ENCODE results near the gene IQCH.
A peak's percentile ranks its signal among the peaks of the same experiment; 100 is the strongest.

Gene IQCH

GRCh38 chr15:67512140-67512539, 257.6 kb downstream of the IQCH start:
- no peak for TF ChIP-seq POLR2AphosphoS5 (IDR thresholded peaks at IDR 0.05; ENCODE audit: borderline replicate concordance, low read depth, low read length)
- TF ChIP-seq FOXP2 (optimal IDR thresholded peaks at IDR 0.05; ENCODE audit: control extremely low read depth, extremely low read length, insufficient read depth): no peak
- TF ChIP-seq EZH2 (IDR thresholded peaks at IDR 0.05): no peak
- Histone ChIP-seq H3K4me3 (no peak overlapping the region), H3K27ac (no peak overlapping the region), H3K9me3 (ENCODE audit: low read depth, low read length) (no peaks in the 10 kb centered on the region), H3K9ac (ENCODE audit: insufficient read length) (no peak overlapping the region), H3K36me3 (ENCODE audit: insufficient read depth, low read length) (no peaks in the 10 kb centered on the region)
- no peak for DNase-seq (ENCODE audit: low read depth, low spot score)

- no peak for TF ChIP-seq FOXP2 (optimal IDR thresholded peaks at IDR 0.05; ENCODE audit: control extremely low read depth, extremely low read length, insufficient read depth)
- TF ChIP-seq POLR2AphosphoS5 (IDR thresholded peaks at IDR 0.05; ENCODE audit: borderline replicate concordance, low read depth, low read length): no peak
- TF ChIP-seq EZH2 (IDR thresholded peaks at IDR 0.05): no peak
- Histone ChIP-seq H3K4me3 (no peak overlapping the region), H3K9ac (ENCODE audit: insufficient read length) (no peak overlapping the region), H3K36me3 (ENCODE audit: insufficient read depth, low read length) (no peaks in the 10 kb centered on the region), H3K9me3 (ENCODE audit: low read depth, low read length) (no peaks in the 10 kb centered on the region), H3K27ac (no peak overlapping the region)
- no peak for DNase-seq (ENCODE audit: low read depth, low spot score)
Observed at GRCh38 chr15:67512933-67513714, 258.5 kb downstream of the IQCH start.

GRCh38 chr15:67515090-67515489, 260.5 kb downstream of the IQCH start:
- no peaks in the 10 kb centered on the region for H3K9me3 ChIP-seq (ENCODE audit: low read depth, low read length)
- H3K4me3 ChIP-seq: no peak overlapping the region
- DNase-seq (ENCODE audit: low read depth, low spot score): no peak
- no peaks in the 10 kb centered on the region for H3K36me3 ChIP-seq (ENCODE audit: insufficient read depth, low read length)
- no peak overlapping the region for H3K9ac ChIP-seq (ENCODE audit: insufficient read length)
- no peak overlapping the region for H3K27ac ChIP-seq
- TF ChIP-seq EZH2 (IDR thresholded peaks at IDR 0.05): no peak
- no peak for TF ChIP-seq POLR2AphosphoS5 (IDR thresholded peaks at IDR 0.05; ENCODE audit: borderline replicate concordance, low read depth, low read length)
- no peak for TF ChIP-seq FOXP2 (optimal IDR thresholded peaks at IDR 0.05; ENCODE audit: control extremely low read depth, extremely low read length, insufficient read depth)

- no peak overlapping the region for H3K9ac ChIP-seq (ENCODE audit: insufficient read length)
- H3K36me3 ChIP-seq (ENCODE audit: insufficient read depth, low read length): no peaks in the 10 kb centered on the region
- H3K4me3 ChIP-seq: no peak overlapping the region
- no peak for DNase-seq (ENCODE audit: low read depth, low spot score)
- TF ChIP-seq POLR2AphosphoS5 (IDR thresholded peaks at IDR 0.05; ENCODE audit: borderline replicate concordance, low read depth, low read length): no peak
- no peak for TF ChIP-seq FOXP2 (optimal IDR thresholded peaks at IDR 0.05; ENCODE audit: control extremely low read depth, extremely low read length, insufficient read depth)
- no peak for TF ChIP-seq EZH2 (IDR thresholded peaks at IDR 0.05)
- no peaks in the 10 kb centered on the region for H3K9me3 ChIP-seq (ENCODE audit: low read depth, low read length)
- H3K27ac ChIP-seq: no peak overlapping the region
Observed at GRCh38 chr15:67515557-67515956, 261.0 kb downstream of the IQCH start.

GRCh38 chr15:67520321-67521028, 265.9 kb downstream of the IQCH start:
- no peak overlapping the region for H3K27ac ChIP-seq
- H3K4me3 ChIP-seq: peak overlapping the region; percentile 94
- H3K36me3 ChIP-seq (ENCODE audit: insufficient read depth, low read length): no peaks in the 10 kb centered on the region
- TF ChIP-seq FOXP2 (optimal IDR thresholded peaks at IDR 0.05; ENCODE audit: control extremely low read depth, extremely low read length, insufficient read depth) (no peak), POLR2AphosphoS5 (IDR thresholded peaks at IDR 0.05; ENCODE audit: borderline replicate concordance, low read depth, low read length) (no peak), EZH2 (IDR thresholded peaks at IDR 0.05) (no peak)
- H3K9me3 ChIP-seq (ENCODE audit: low read depth, low read length): no peaks in the 10 kb centered on the region; the same call in 1 of the 2 replicates
- no peak for DNase-seq (ENCODE audit: low read depth, low spot score)
- no peak overlapping the region for H3K9ac ChIP-seq (ENCODE audit: insufficient read length)

- H3K4me3 ChIP-seq: peak within 1 kb of the TSS; percentile 94
- DNase-seq (ENCODE audit: low read depth, low spot score): no peak
- H3K36me3 ChIP-seq (ENCODE audit: insufficient read depth, low read length): no peaks in the 10 kb centered on the region
- peak within 1 kb of the TSS; percentile 80 for H3K27ac ChIP-seq
- TF ChIP-seq POLR2AphosphoS5 (IDR thresholded peaks at IDR 0.05; ENCODE audit: borderline replicate concordance, low read depth, low read length): peak; percentile 42; the same call in 1 of the 2 replicates
- no peak for TF ChIP-seq FOXP2 (optimal IDR thresholded peaks at IDR 0.05; ENCODE audit: control extremely low read depth, extremely low read length, insufficient read depth)
- no peaks in the 10 kb centered on the region; the same call in 1 of the 2 replicates for H3K9me3 ChIP-seq (ENCODE audit: low read depth, low read length)
- H3K9ac ChIP-seq (ENCODE audit: insufficient read length): peak within 1 kb of the TSS; percentile 91
Observed at GRCh38 chr15:67521029-67521782, 266.6 kb downstream of the IQCH start, which contains the start of gene C15orf61. C15orf61 (plus strand) TSS chr15:67521131; CDS start chr15:67521249, 118 bp downstream.

GRCh38 chr15:67521783-67522568, 267.4 kb downstream of the IQCH start:
- no peak for DNase-seq (ENCODE audit: low read depth, low spot score)
- Histone ChIP-seq H3K27ac (peak overlapping the region; percentile 80), H3K9me3 (ENCODE audit: low read depth, low read length) (no peaks in the 10 kb centered on the region; the same call in 1 of the 2 replicates), H3K4me3 (peak overlapping the region; percentile 94), H3K36me3 (ENCODE audit: insufficient read depth, low read length) (peaks cover 1% of the 10 kb centered on the region), H3K9ac (ENCODE audit: insufficient read length) (peak overlapping the region; percentile 91)
- TF ChIP-seq EZH2 (IDR thresholded peaks at IDR 0.05) (no peak), FOXP2 (optimal IDR thresholded peaks at IDR 0.05; ENCODE audit: control extremely low read depth, extremely low read length, insufficient read depth) (no peak), POLR2AphosphoS5 (IDR thresholded peaks at IDR 0.05; ENCODE audit: borderline replicate concordance, low read depth, low read length) (no peak)
